Nephron (organoid): Measurements from ENCODE around the gene CXCL9.

Experiments used
- H3K27ac Mint-ChIP-seq, 3 experiments: 2 replicates each; pipeline ENCODE4 v1.8.0; 2020; ENCODE audit warnings: mixed read lengths in 3 of 3, mild to moderate bottlenecking in 2 of 3, moderate library complexity in 1 of 3
- H3K27me3 Mint-ChIP-seq: 2 replicates; pipeline ENCODE4 v1.8.0; 2021; ENCODE audit warnings: low read depth, mild to moderate bottlenecking, moderate library complexity, mixed read lengths
- H3K36me3 Mint-ChIP-seq: 2 replicates; pipeline ENCODE4 v1.8.0; 2020; ENCODE audit warnings: low read depth, mixed read lengths
- H3K4me1 Mint-ChIP-seq: 2 replicates; pipeline ENCODE4 v1.8.0; 2020; ENCODE audit warnings: mixed read lengths
- H3K4me3 Mint-ChIP-seq, 3 experiments: 2 replicates each; pipeline ENCODE4 v1.8.0; 2020; ENCODE audit warnings: mild to moderate bottlenecking in 3 of 3, mixed read lengths in 3 of 3, moderate library complexity in 2 of 3
- H3K9me3 Mint-ChIP-seq: 2 replicates; pipeline ENCODE4 v1.8.0; 2020; ENCODE audit warnings: mixed read lengths
- TF ChIP-seq, protein P1 (sequence below), 3 experiments: fragments of 200-600 bp; sonication (generic); IDR thresholded peaks; one replicate each; pipeline ENCODE4 v1.5.0; 2021; ENCODE audit warnings: antibody characterized with exemption in 3 of 3; ENCODE audit not compliant: unreplicated experiment in 3 of 3

CXCL9 gene

DNA sequence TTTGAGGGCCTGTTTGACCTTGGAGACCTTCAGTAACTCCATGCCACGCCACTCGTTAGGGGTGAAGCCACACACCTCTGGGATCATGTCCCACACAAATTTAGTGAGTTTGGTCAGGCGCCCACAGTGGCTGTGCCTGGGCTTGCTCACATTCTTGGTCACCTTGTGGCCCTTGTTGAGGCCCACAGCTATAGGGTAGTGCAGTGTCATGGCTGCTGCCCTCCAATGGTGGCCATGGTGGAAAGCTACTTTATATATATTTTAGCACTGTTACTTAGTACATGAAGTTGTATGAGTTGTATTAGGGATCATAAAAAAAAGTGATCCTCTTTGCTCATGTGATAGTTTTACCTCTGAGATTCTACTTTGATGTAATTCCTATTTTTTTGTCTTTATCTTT is 29.5 kb upstream of the CXCL9 start:
- H3K27me3 Mint-ChIP-seq: no peaks in the 10 kb centered on the region
- TF ChIP-seq, protein P1, sequence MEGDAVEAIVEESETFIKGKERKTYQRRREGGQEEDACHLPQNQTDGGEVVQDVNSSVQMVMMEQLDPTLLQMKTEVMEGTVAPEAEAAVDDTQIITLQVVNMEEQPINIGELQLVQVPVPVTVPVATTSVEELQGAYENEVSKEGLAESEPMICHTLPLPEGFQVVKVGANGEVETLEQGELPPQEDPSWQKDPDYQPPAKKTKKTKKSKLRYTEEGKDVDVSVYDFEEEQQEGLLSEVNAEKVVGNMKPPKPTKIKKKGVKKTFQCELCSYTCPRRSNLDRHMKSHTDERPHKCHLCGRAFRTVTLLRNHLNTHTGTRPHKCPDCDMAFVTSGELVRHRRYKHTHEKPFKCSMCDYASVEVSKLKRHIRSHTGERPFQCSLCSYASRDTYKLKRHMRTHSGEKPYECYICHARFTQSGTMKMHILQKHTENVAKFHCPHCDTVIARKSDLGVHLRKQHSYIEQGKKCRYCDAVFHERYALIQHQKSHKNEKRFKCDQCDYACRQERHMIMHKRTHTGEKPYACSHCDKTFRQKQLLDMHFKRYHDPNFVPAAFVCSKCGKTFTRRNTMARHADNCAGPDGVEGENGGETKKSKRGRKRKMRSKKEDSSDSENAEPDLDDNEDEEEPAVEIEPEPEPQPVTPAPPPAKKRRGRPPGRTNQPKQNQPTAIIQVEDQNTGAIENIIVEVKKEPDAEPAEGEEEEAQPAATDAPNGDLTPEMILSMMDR (IDR thresholded peaks at IDR 0.05; ENCODE audit: unreplicated experiment in 3 of 3): no peak
- H3K4me3 Mint-ChIP-seq: no peak overlapping the region
- H3K4me1 Mint-ChIP-seq: no peaks in the 10 kb centered on the region
- H3K9me3 Mint-ChIP-seq: no peaks in the 10 kb centered on the region
- no peaks in the 10 kb centered on the region for H3K36me3 Mint-ChIP-seq
- H3K27ac Mint-ChIP-seq: no peak overlapping the region

DNA sequence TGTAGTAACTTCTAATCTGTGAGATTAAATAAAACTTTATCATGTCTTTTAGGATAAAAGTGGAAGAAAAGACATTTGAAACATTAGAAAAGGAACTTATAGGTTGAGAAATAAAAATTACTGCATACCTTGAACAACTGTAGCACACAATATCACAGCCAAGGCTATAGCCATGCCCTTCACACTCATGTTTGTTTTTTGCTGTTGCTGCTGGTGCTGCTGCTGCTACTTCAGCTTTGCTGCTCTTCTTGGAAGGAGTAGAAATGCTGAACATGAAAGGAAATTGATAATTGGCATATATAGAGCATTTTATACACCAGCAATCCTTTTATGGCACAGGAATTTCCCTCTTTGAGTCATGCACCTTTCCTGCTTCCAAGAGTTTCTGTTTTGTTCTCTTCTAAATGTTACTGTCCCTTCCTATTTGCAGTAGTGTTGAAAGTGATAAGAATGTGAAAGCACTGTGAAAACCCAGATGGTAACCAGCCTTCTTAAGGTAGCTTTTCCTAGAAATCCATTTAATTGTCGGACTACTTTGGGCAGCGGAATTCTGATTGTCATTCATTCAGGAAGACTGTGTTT is 28.6 kb upstream of the CXCL9 start, which contains the start of gene CXCL11:
TSS of gene CXCL11 (minus strand) at position 272 of the 582 bp plus-strand sequence. CDS start at position 189, 83 bp downstream.
- H3K36me3 Mint-ChIP-seq: no peaks in the 10 kb centered on the region
- no peak within 1 kb of the TSS for H3K27ac Mint-ChIP-seq
- TF ChIP-seq, protein P1 (IDR thresholded peaks at IDR 0.05; ENCODE audit: unreplicated experiment in 3 of 3): no peak
- H3K9me3 Mint-ChIP-seq: no peaks in the 10 kb centered on the region
- H3K4me3 Mint-ChIP-seq: no peak within 1 kb of the TSS
- no peaks in the 10 kb centered on the region for H3K27me3 Mint-ChIP-seq
- no peaks in the 10 kb centered on the region for H3K4me1 Mint-ChIP-seq

DNA sequence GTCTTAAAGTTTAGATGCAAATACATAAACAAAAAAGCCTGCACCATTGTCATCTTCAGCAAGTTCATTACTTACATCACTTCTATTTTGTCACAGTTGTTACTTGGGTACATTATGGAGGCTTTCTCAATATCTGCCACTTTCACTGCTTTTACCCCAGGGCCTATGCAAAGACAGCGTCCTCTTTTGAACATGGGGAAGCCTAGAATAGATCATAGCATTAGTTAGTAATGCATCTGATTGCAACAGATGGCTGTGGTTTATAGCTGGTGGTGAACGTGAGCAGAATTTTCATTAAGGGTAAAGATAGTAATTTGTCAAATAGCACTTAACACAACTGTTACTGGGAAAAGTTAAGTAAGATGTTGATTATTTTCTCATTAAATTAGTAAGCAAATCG is 27.8 kb upstream of the CXCL9 start:
- Mint-ChIP-seq H3K4me3 (no peak overlapping the region), H3K27ac (no peak overlapping the region), H3K27me3 (no peaks in the 10 kb centered on the region), H3K36me3 (no peaks in the 10 kb centered on the region), H3K4me1 (no peaks in the 10 kb centered on the region), H3K9me3 (no peaks in the 10 kb centered on the region)
- TF ChIP-seq, protein P1 (IDR thresholded peaks at IDR 0.05; ENCODE audit: unreplicated experiment in 3 of 3): no peak

DNA sequence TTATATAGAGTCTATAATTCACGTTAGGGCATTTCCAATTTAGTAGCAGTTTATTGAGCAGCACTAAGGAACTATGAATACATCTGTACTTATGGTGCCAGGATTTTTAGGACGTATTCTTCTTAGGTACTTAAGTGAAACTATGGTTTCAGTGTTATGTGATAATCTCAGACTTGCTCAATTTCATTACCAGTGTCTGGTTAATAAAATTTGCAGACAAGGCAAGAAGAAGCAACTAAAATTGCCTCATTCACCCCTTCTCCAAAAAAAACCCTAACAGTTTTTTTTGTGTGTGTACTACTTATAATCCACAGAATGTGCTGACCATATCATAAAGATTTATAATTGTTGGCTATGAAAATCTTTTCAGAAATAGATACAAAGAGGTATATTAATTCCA is 22.0 kb upstream of the CXCL9 start:
- H3K36me3 Mint-ChIP-seq: no peaks in the 10 kb centered on the region
- H3K27me3 Mint-ChIP-seq: no peaks in the 10 kb centered on the region
- peaks cover 8% of the 10 kb centered on the region for H3K4me1 Mint-ChIP-seq
- no peak overlapping the region for H3K27ac Mint-ChIP-seq
- H3K4me3 Mint-ChIP-seq: no peak overlapping the region
- H3K9me3 Mint-ChIP-seq: no peaks in the 10 kb centered on the region
- TF ChIP-seq, protein P1 (IDR thresholded peaks at IDR 0.05; ENCODE audit: unreplicated experiment in 3 of 3): no peak

DNA sequence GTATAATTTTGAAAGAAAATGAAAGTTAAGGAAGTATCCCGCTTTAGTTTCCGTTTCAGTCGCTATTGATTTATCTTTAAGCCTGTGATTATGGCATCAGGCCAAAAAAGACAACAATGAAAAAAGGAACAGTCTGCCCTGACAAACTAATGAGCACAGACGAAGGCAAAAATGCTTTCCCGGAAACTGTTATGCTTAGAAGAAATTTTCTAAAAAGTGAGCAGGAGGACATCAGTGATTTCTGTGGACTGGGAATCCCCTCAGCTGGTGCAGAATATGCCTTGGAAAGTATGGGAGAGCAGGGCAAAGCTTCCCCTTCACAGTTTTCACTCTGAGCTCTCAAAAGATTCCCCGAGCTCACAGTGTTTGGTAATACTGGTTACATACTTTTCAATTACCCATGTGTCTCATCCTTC is 21.0 kb upstream of the CXCL9 start:
- H3K27ac Mint-ChIP-seq: peak overlapping the region; percentile 64 to 81 (median 67)
- no peaks in the 10 kb centered on the region for H3K9me3 Mint-ChIP-seq
- no peaks in the 10 kb centered on the region for H3K27me3 Mint-ChIP-seq
- TF ChIP-seq, protein P1 (IDR thresholded peaks at IDR 0.05; ENCODE audit: unreplicated experiment in 3 of 3): no peak
- H3K4me3 Mint-ChIP-seq: peak overlapping the region; percentile 41 to 73 (median 58)
- no peaks in the 10 kb centered on the region for H3K36me3 Mint-ChIP-seq
- H3K4me1 Mint-ChIP-seq: peaks cover 8% of the 10 kb centered on the region

DNA sequence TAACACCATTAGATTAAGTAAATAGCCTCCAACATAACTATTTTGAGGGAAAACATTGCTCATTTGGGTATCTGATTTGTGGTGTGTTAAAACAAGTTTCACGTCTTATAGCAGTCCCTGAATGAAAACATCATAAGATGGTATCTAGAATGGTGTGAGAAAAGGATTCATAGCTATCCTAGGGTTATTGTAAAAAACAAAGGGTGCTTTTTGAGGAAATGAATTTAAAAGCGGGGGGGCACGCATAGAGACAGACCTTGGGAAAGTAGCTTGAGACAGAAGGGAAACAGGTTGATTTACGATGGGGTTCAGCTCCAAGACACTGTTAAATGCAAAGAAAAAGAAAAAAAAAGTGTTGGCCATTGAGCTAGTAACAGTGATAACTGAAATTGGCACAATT is 16.8 kb upstream of the CXCL9 start:
- H3K36me3 Mint-ChIP-seq: no peaks in the 10 kb centered on the region
- no peaks in the 10 kb centered on the region for H3K9me3 Mint-ChIP-seq
- no peak overlapping the region for H3K4me3 Mint-ChIP-seq
- H3K4me1 Mint-ChIP-seq: peaks cover 8% of the 10 kb centered on the region
- no peak overlapping the region for H3K27ac Mint-ChIP-seq
- H3K27me3 Mint-ChIP-seq: no peaks in the 10 kb centered on the region
- TF ChIP-seq, protein P1 (IDR thresholded peaks at IDR 0.05; ENCODE audit: unreplicated experiment in 3 of 3): no peak
